ENCODE data around the gene PHB1.

PHB1 gene

GRCh38 chr17:49414622-49415350 is at the start of gene PHB1:
TSS of gene PHB1 (minus strand) at chr17:49414882. CDS start at chr17:49413264, 1,618 bp downstream.
- DNase-seq (ENCODE audit: low spot score) = peak; percentile 99

DNA sequence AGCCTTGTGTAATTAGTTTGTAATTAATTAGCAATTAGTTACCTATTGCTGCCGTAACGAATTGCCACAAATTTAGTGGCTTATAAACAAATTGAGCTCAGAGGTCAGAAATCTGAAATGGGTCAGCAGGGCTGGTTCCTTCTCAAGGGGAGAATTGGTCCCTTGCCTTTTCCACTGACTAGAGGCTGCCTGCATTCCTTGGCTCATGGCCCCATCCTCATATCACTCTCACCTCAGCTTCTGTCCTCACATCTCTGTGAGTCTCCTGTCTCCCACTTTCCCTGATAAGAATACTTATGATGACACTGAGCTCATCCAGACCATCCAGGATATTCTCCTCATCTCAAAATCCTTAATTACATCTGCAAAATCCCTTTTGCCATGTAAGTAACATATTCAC is 49.4 kb upstream of the PHB1 start:
- DNase-seq (ENCODE audit: low spot score) = no peak

DNA sequence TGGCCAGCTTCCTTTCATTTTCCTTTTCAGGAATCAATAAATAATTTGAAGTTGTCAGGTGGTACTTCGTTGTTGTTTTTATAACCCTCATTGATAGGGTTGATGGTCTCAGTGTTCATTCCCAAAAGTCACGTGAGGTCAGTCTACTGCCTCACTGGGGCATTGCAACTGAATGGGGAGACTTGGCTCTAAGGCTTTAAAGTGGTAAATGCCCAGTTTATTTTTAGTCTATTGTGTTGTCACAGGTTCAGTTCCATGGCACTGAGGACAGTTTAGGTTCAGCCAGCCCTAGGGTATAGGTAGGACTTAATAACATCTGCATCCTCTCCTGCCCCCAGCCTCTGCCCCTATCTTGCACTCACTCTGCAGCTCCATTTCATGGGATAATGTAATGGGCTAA is 46.9 kb upstream of the PHB1 start:
- DNase-seq (ENCODE audit: low spot score) = no peak

GRCh38 chr17:49460401-49460800 is 45.7 kb upstream of the PHB1 start:
- DNase-seq (ENCODE audit: low spot score) = no peak

GRCh38 chr17:49459401-49459984 is 44.8 kb upstream of the PHB1 start:
- DNase-seq (ENCODE audit: low spot score) = no peak

- DNase-seq (ENCODE audit: low spot score) = no peak
These were observed 43.2 kb upstream of the PHB1 start for GRCh38 chr17:49457564-49458535.

DNA sequence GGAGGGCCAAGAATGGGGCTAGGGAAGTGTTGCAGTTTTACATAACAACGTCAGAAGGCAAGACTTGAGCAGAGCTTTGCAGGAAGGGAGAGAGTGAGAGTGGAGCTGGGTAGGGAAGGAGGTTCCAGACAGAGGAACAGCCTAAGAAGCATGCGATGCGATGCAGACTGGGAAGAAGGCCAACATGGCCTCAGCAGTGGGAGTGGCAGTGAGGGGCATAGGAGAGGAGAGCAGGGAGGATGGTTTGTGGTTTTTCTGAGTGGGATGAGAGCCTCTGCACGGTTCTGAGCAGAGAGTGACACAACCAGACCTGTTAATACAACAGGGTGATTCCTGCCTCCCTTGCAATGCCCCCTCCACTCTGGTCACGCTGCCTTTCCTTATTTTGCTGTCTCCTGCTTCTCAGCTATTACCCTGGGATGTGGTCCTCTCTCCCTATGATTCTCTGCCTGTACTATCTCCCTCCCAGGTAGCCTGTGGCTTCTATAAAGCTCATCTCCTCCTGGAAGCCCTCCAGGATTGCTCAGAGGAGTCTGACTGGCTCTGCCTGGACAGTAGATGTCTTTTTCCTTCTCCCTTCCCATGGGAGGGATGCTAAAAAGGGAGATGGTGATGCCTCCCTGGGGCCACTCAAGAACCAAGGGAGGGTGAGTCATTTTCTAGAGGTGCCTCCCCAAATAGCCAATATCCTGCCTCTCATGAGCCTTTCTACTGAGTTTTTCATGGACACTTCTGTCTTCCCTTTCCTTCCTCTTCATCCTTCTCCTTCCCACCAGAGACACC is 41.7 kb upstream of the PHB1 start:
- DNase-seq (ENCODE audit: low spot score) = no peak

GRCh38 chr17:49455272-49455861 is 40.7 kb upstream of the PHB1 start:
- DNase-seq (ENCODE audit: low spot score) = no peak

- no peak for DNase-seq (ENCODE audit: low spot score)
These were observed 39.4 kb upstream of the PHB1 start for GRCh38 chr17:49454050-49454449.

GRCh38 chr17:49452661-49453060 is 38.0 kb upstream of the PHB1 start:
- DNase-seq (ENCODE audit: low spot score) = no peak

GRCh38 chr17:49452201-49452600 is 37.5 kb upstream of the PHB1 start:
- DNase-seq (ENCODE audit: low spot score) = no peak

DNA sequence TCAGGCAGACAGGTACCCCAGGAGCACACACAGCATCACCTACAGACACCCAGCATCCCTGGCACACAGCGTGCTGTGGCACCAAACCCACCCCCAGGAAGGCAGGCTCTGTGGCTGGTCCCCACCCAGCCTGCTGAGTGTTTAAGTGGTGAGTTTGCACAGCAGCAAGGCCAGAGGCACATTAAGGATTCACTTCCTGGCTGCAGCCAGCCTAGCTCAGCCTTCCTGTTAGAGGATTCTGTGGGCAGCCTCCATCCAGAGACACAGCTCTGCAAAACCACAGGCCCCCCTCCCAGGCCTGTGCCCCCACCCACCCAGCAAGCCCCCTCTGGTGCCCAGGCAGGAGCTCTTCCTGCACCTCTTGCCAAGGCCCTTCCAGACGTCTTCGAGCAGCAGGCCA is 36.1 kb upstream of the PHB1 start:
- no peak for DNase-seq (ENCODE audit: low spot score)

DNA sequence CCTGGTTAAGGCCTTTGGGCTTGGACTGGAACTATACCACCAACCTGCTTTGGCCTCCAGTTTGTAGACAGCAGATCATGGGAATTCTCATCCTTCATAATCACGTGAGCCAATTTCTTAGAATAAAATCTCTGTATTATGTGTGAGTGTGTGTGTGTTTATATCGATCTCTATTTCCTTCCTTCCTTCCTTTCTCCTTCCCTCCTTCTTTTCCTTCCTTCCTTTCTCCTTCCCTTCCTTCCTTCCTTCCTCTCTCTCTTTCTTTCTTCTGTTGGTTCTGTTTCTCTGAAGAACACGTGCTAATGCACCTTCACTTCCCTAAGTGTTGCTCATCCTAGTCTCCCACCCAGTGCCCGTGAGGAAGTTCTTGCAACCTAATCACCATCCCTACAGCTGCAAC is 35.5 kb upstream of the PHB1 start:
- DNase-seq (ENCODE audit: low spot score) = no peak

DNA sequence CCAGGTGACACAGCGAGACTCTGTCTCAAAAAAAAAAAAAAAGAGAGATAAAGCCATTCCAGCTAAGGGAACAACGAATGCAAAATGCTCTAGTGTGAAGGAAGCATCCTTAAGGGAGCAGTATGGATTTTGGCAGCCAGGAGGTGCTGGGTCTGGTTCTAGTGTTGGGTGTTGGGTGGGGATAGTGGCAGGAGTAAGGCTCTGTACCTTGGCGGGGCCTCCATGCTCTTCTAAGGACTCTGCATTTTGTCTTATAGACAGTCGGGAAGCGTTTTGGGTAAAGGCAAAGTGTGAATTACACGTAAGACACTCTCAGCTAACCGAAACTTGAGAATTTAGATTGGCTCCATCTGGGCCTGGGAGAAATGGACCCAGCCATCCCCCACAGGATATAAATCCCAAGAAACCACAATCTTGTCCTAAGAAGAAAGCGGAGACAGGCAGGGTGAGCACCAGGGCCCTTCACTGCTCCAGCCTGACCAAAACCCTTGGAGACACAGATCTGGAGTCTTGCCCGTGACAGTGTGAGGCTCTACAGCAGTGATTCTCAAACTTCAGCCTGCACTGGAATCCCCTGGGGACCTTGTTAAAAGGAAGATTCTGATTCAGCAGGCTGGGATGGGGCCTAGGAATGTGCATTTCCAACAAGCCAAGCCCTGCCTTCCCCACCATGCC is 33.1 kb upstream of the PHB1 start:
- DNase-seq (ENCODE audit: low spot score) = no peak

DNA sequence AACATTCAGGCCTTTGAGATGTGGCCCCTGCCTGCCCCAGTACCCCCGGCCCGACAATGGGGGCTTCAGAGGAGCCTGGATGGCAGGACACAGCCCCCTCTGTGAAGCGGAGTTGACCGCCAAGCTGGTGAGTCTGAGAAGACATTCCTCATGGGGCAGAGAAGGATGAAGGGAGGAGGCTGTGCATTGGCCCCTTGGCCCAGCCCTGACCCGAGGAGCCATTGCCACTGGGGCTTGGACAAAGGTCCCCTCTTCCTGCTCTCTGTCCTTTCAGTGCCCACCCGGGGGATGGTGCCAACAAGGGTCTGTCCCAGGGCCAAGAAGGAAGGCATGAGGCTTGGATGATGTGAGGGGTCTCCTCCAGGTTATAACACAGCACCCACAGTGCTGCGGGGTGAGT is 30.9 kb upstream of the PHB1 start:
- DNase-seq (ENCODE audit: low spot score) = no peak

DNA sequence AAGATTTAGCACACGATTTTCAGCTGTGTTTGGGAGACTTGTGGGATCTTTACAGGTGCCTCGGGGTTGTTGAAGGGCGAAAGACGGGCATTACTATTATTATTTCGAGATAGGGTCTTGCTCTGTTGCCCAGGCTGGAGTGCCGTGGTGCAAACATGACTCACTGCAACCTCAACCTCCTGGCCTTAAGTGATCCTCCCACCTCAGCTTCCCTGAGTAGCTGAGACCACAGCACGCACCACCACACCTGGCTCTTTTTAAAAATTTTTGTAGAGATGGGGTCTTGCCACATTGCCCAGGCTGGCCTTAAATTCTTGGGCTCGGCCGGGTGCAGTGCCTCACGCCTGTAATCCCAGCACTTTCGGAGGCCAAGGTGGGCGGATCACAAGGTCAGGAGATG is 29.7 kb upstream of the PHB1 start:
- DNase-seq (ENCODE audit: low spot score) = no peak

DNA sequence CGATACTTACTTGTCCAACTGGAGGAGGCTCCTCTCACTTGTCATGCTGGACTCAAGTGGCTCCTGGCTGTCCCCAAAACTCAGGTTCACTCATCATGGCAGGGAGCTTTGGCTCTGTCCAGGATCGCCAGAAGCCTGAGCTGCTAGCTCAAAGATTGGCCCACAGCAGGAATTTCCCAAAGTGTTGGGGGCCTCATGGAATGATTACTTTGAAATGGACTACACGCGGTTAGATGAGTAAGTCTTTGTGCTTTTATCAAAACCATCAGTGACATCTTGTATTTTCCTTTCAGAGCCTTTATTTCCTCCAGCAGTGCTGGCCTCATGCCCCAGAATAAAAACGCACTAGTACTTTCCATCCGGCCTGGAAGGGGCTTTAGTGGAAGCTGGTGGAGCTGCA is 29.2 kb upstream of the PHB1 start:
- DNase-seq (ENCODE audit: low spot score) = no peak

- DNase-seq (ENCODE audit: low spot score) = no peak
These were observed 27.4 kb upstream of the PHB1 start for GRCh38 chr17:49442041-49442440.

DNA sequence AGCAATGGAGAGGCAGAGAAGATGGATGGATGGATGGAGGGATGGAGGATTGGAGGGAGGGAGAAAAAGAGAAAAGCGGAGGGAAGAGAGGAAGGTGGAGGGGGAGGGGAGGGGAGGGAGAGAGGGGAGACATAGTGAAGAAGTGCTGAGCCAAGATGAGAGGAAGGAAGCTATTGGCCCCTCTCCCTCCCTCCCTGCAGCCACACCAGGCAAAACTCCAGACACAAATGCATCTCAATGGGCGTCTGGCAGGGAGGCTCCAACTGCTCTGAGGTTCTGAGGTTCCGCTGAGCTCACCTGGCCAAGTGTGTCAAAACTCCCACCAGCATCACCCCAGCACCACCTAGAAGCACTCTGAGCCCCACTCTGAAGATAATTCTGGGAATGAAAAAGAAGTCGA is 26.9 kb upstream of the PHB1 start:
- no peak for DNase-seq (ENCODE audit: low spot score)

GRCh38 chr17:49440581-49440980 is 25.9 kb upstream of the PHB1 start:
- DNase-seq (ENCODE audit: low spot score) = no peak

Data from NAMALWA (cell line).